ENCODE results near the gene HECTD4. TPM values are rescaled to one million over a fixed set of nuclear protein-coding genes. Genes with fewer than 3 reads are reported as not detected.
A peak's percentile ranks its signal among the peaks of the same experiment; 100 is the strongest.

Gene HECTD4
- total RNA-seq, 1 experiment from 2014 or later = 51.3 TPM

DNA sequence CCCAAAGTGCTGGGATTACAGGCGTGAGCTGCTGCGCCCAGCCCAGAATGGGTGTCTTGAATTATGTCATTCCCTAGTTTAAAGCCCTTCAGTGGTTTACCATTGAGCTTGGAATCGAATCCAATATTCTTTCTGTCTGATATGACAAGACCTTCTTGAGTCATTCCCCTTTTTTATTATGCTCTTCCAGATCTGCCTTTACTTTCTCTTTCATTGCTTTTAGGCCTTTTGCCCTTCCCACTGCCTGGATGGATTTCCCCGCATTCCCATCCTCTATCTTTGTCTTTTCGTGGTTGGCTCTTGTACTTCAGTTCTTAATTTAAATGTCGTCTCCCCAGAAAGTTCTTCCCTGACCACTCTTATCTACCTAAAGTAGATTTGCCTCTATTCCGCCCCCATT, 255.3 kb downstream of the HECTD4 start:
- CTCF ChIA-PET = no interaction called here
- no TSS peak for BruUV-seq (replicated peaks)
- Histone ChIP-seq H3K27ac (ENCODE audit: low read length) (no peak overlapping the region), H3K36me3 (ENCODE audit: control insufficient read depth, insufficient read depth, low read length) (peaks cover 2% of the 10 kb centered on the region; the same call in 1 of the 2 replicates), H3K4me3 (ENCODE audit: low read depth in 2 of 2, low read length in 2 of 2) (peak overlapping the region; percentile 78 to 85; a peak in 2 of 4 replicates), H3K27me3 (ENCODE audit: control insufficient read depth, insufficient read depth, low read length) (no peaks in the 10 kb centered on the region), H3K4me1 (ENCODE audit: control insufficient read depth, insufficient read depth, low read length) (peaks cover 33% of the 10 kb centered on the region), H3K9me3 (ENCODE audit: control insufficient read depth, insufficient read depth, low read depth, low read length) (no peaks in the 10 kb centered on the region)
- ATAC-seq = no peak
- no peak for DNase-seq (ENCODE audit: low read depth, low spot score)
- POLR2A ChIA-PET = no interaction called here
- TF ChIP-seq TCF7L2 (IDR thresholded peaks at IDR 0.05; ENCODE audit: low read depth, low read length) (no peak), POLR2AphosphoS5 (IDR thresholded peaks at IDR 0.05; ENCODE audit: low read depth, low read length) (no peak), SIN3A (IDR thresholded peaks at IDR 0.05; ENCODE audit: borderline replicate concordance, insufficient read depth, low read depth, low read length) (no peak), CTCF (IDR thresholded peaks at IDR 0.05) (no peak), REST (IDR thresholded peaks at IDR 0.05; ENCODE audit: insufficient read depth in 1 of 2, low read depth in 2 of 2, low read length in 1 of 2) (no peak)
- intact Hi-C loops (cut with micrococcal nuclease; ENCODE audit: unreplicated experiment) = no loop called here
- in situ Hi-C loops (cut with HindIII; ENCODE audit: low pct_unique_long_range_greater_than_20kb, low sequenced_read_pairs) = no loop called here

GRCh38 chr12:112126000-112126438, 256.2 kb downstream of the HECTD4 start:
- DNase-seq (ENCODE audit: low read depth, low spot score) = no peak
- Histone ChIP-seq H3K9me3 (ENCODE audit: control insufficient read depth, insufficient read depth, low read depth, low read length) (no peaks in the 10 kb centered on the region), H3K27me3 (ENCODE audit: control insufficient read depth, insufficient read depth, low read length) (no peaks in the 10 kb centered on the region), H3K4me1 (ENCODE audit: control insufficient read depth, insufficient read depth, low read length) (peaks cover 35% of the 10 kb centered on the region), H3K27ac (ENCODE audit: low read length) (peak overlapping the region; percentile 81), H3K36me3 (ENCODE audit: control insufficient read depth, insufficient read depth, low read length) (peaks cover 1% of the 10 kb centered on the region; the same call in 1 of the 2 replicates), H3K4me3 (ENCODE audit: low read depth in 2 of 2, low read length in 2 of 2) (peak overlapping the region; percentile 78 to 85)
- ATAC-seq = no peak
- in situ Hi-C loops (cut with HindIII; ENCODE audit: low pct_unique_long_range_greater_than_20kb, low sequenced_read_pairs) = no loop called here
- no TSS peak for BruUV-seq (replicated peaks)
- CTCF ChIA-PET = no interaction called here
- no peak for TF ChIP-seq REST (IDR thresholded peaks at IDR 0.05; ENCODE audit: insufficient read depth in 1 of 2, low read depth in 2 of 2, low read length in 1 of 2)
- TF ChIP-seq TCF7L2 (IDR thresholded peaks at IDR 0.05; ENCODE audit: low read depth, low read length) = peak; percentile 27; the same call in 1 of the 2 replicates
- intact Hi-C loops (cut with micrococcal nuclease; ENCODE audit: unreplicated experiment) = no loop called here
- POLR2A ChIA-PET = no interaction called here

Measured in Panc1 (cell line).